DMS153 treated with DMSO at 0.1 percent for 48 hours (cell line): Measurements from ENCODE around the gene BIVM.

Source experiments
- DNase-seq: peaks from one replicate; lab custom pipeline; 2025; ENCODE audit not compliant: unreplicated experiment; lab: John Stamatoyannopoulos, UW

The BIVM gene

GRCh38 chr13:102877303-102877702 is 78.4 kb downstream of the BIVM start:
- DNase-seq: no peak

- no peak for DNase-seq
These were observed 79.6 kb downstream of the BIVM start for GRCh38 chr13:102878481-102878880.

- DNase-seq: no peak
These were observed 81.0 kb downstream of the BIVM start for GRCh38 chr13:102879793-102880499.

GRCh38 chr13:102881819-102882686 is 83.1 kb downstream of the BIVM start:
- no peak for DNase-seq
